Keratinocyte (primary cell): Measurements from ENCODE around the gene TAOK3.

Experiments used
- EZH2 ChIP-seq: IDR thresholded peaks from one replicate; pipeline ENCODE4 v1.6.1; 2012; ENCODE audit warnings: inconsistent platforms, mild to moderate bottlenecking, low read length, moderate library complexity
- TF ChIP-seq, protein P1 (sequence below), 3 experiments: IDR thresholded peaks in 1 of 3; conservative IDR thresholded peaks in 1 of 3; optimal IDR thresholded peaks in 1 of 3; 2 replicates in 2 of 3; 3 replicates in 1 of 3; pipeline versions ENCODE3 to v1.5.1; 2011; ENCODE audit warnings: low read length in 3 of 3, mild to moderate bottlenecking in 3 of 3, moderate library complexity in 2 of 3, control low read depth in 1 of 3, inconsistent platforms in 1 of 3; ENCODE audit not compliant: insufficient read depth in 2 of 3; ENCODE audit errors: extremely low read depth in 1 of 3

DNA sequence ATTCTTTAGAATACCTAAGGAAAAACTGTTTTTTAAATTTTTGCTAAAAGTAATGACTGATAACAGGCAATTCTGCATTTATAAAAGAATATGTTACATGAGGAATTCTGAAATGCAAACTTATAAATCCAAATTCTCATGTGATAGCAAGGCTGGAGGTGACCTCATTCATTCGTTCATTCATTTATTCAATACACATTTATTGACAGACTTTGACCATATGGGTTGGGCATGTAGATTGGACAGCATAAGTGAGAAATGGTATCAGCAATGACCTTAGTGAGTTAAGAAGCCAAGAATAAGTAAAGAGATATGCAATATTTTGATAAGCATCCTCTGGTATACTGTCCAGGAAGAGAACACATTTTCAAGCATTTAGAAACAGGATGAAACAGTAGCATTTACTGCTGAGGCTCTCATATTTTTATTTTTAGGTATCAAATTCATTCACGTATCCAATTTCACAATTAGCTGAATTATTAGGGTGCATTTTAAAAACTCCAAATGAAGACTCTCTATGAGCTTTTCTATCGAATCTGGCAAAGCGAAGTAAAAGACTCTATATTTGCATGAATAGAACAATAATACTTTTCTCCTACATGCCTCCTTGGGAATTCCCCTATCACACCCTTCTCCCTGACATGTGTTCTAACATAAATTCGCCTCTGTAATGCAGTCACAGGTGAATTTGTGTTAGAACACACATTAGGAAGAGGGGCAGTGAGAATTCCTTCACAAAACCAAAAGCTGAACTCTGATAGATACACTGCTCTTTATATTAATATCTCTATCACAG lies 186.9 kb downstream of the TAOK3 start:
- TF ChIP-seq, protein P1, sequence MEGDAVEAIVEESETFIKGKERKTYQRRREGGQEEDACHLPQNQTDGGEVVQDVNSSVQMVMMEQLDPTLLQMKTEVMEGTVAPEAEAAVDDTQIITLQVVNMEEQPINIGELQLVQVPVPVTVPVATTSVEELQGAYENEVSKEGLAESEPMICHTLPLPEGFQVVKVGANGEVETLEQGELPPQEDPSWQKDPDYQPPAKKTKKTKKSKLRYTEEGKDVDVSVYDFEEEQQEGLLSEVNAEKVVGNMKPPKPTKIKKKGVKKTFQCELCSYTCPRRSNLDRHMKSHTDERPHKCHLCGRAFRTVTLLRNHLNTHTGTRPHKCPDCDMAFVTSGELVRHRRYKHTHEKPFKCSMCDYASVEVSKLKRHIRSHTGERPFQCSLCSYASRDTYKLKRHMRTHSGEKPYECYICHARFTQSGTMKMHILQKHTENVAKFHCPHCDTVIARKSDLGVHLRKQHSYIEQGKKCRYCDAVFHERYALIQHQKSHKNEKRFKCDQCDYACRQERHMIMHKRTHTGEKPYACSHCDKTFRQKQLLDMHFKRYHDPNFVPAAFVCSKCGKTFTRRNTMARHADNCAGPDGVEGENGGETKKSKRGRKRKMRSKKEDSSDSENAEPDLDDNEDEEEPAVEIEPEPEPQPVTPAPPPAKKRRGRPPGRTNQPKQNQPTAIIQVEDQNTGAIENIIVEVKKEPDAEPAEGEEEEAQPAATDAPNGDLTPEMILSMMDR (optimal IDR thresholded peaks at IDR 0.05 in 1 of 3, IDR thresholded peaks at IDR 0.05 in 1 of 3, conservative IDR thresholded peaks at IDR 0.05 in 1 of 3; ENCODE audit: extremely low read depth in 1 of 3, insufficient read depth in 2 of 3, low read length in 3 of 3): no peak
- no peak for TF ChIP-seq EZH2
